Adipose tissue (tissue), 3 donors: ENCODE measurements around the gene RETREG2. TPM values are rescaled to one million over a fixed set of nuclear protein-coding genes. Genes with fewer than 3 reads are reported as not detected.
A peak's percentile ranks its signal among the peaks of the same experiment; 100 is the strongest.
"Not testable (repeated sequence)": the region's sequence is repeated elsewhere in the genome, so short reads cannot be mapped to it uniquely, and the experiment has no call there.

Experiments
- H3K27ac ChIP-seq: one replicate; pipeline ENCODE4 v1.5.1; 2013; ENCODE audit warnings: low read depth, low read length
- WGBS, 3 donors: extraction: QIAGEN DNeasy Blood & Tissue Kit; methylation state at CpG; one replicate each; pipeline ENCODE4 v1.1.7; 2013; 5-methylcytosine and 5-hydroxymethylcytosine counted together
- polyA plus RNA-seq, 3 donors: library from polyadenylated mRNA; stranded (reverse); fragments of 200-250 nt; gene quantifications; one replicate each; pipeline ENCODE4 v1.2.3, GENCODE V29; 2013
- donor health status: healthy with polysubstance abuse.
- donor health status: Bipolar disorder and iron deficiency.
- donor health status: healthy.

Gene RETREG2
- polyA plus RNA-seq, 3 donors, result 34.3 to 44.2 (median 40.2) TPM

DNA sequence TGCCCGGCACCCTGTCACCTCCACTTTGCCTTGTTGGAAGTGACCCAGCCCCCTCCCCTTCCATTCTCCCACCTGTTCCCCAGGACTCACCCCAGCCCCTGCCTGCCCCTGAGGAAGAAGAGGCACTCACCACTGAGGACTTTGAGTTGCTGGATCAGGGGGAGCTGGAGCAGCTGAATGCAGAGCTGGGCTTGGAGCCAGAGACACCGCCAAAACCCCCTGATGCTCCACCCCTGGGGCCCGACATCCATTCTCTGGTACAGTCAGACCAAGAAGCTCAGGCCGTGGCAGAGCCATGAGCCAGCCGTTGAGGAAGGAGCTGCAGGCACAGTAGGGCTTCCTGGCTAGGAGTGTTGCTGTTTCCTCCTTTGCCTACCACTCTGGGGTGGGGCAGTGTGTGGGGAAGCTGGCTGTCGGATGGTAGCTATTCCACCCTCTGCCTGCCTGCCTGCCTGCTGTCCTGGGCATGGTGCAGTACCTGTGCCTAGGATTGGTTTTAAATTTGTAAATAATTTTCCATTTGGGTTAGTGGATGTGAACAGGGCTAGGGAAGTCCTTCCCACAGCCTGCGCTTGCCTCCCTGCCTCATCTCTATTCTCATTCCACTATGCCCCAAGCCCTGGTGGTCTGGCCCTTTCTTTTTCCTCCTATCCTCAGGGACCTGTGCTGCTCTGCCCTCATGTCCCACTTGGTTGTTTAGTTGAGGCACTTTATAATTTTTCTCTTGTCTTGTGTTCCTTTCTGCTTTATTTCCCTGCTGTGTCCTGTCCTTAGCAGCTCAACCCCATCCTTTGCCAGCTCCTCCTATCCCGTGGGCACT lies 4.5 kb downstream of the RETREG2 start:
- no peak overlapping the region for H3K27ac ChIP-seq
- 51 to 83% (median 61%) methylated on average over 8 of the region's 8 CpGs for WGBS, 3 donors

DNA sequence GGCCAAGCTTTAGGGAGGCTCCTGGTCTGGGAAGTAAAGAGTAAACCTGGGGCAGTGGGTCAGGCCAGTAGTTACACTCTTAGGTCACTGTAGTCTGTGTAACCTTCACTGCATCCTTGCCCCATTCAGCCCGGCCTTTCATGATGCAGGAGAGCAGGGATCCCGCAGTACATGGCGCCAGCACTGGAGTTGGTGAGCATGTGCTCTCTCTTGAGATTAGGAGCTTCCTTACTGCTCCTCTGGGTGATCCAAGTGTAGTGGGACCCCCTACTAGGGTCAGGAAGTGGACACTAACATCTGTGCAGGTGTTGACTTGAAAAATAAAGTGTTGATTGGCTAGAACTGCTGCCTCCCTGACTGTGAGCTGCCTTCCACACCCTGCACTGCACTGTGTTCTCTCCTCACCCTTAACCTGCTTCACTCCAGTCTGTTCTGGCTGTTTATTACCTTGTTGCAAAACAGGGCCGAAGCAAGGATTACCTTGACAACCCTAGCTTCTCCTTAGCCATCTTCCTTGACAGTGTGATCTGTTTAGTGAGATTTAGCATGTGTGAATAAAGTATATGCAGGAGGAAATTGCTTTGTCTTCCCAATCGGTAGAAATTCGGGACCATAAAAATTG lies 5.2 kb downstream of the RETREG2 start:
- 87 to 93% (median 90%) methylated on average over 6 of the region's 6 CpGs for WGBS, 3 donors
- H3K27ac ChIP-seq, result no peak overlapping the region

DNA sequence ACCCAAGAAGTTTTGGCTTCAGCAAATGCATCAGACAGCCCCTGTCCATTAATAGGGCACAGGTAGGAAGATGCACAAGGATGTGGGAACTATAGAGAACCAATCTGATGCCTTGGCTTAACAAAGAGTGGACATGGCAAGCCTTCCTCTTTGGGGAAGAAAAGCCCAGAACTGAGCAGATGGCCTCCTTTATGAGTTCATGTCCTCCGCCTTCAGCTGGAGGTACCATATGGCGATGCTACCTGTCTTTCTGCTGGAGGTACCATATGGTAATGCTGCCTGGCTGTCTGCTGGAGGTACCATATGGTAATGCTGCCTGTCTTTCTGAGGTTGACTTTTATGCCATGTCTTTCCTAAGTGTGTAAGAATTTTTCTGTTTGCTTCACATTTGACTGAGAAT lies 6.0 kb downstream of the RETREG2 start:
- H3K27ac ChIP-seq, result no peak overlapping the region
- WGBS, 3 donors, result 96 to 100% (median 100%) methylated on average over 2 of the region's 2 CpGs

DNA sequence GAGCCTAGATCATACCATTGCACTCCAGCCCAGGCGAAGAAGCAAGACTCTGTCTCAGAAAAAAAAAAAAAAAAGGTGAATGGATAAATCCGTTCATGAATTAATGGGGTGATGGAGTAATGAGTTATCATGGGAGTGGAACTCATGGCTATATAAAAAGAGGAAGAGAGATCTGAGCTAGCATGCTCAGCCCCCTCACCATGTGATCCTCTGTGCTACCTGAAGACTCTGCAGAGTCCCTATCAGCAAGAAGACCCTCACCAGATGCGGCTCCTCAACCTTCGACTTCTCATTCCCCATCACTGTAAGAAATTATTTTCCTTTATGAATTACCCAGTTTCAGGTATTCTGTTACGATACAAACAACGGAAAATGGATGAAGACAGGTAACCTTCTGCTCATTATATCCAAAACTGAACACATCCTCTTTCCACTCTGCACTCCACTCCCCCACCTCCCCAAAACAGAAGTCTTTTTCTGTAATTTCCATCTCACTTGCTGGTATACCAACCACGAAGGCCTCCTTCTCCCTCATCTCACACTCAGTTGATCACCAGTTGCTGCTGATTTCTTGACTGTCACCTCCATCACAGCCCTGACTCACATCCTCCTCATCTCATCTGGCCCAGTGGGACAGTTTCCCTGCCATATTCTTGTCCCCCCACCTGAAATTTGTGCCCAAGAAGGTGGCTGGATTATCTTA lies 8.8 kb downstream of the RETREG2 start:
- no peak overlapping the region for H3K27ac ChIP-seq
- WGBS, 3 donors, result 86 to 93% (median 90%) methylated on average over 7 of the region's 7 CpGs

DNA sequence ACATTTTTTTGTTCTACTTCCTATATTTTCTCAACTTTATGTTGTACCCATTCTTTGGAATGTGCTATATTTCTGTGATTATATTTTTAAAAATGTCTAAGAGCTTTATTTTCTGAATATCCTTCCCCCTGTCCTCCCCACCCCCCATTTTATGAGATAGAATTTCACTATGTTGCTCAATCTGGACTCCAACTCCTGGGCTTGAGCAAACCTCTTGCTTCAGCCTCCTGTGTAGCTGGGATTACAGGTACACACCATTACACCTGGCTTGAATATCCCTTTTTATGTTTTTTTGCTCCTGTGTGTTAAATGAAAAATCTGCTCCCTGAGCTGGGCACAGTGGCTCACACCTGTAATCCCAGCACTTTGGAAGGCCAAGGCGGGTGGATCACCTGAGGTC lies 19.3 kb downstream of the RETREG2 start:
- WGBS, 3 donors, result 86 to 95% (median 94%) methylated on average over 1 of the region's 1 CpG
- H3K27ac ChIP-seq, result no peak overlapping the region

DNA sequence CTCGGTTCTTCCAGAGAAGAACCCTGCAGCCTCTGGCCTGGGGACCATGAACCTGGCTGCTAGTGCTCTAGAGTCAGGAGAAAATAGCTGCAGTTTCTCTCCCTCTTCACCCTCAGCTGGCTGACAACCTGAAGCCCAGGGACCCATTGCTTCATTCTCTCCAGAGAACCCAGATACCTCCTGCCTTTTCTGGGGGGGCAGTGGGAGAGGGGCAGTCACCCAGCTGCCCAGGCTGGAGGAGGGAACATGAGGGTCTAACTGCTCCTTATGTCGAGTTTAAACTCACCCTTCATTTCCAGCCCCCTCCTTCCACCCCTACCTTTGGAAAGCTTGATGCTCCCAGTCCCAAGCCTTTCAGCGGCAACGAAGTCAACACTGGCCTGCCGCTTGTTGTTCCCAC lies 20.9 kb downstream of the RETREG2 start:
- 74 to 81% (median 77%) methylated on average over 5 of the region's 5 CpGs for WGBS, 3 donors
- H3K27ac ChIP-seq, result no peak overlapping the region

DNA sequence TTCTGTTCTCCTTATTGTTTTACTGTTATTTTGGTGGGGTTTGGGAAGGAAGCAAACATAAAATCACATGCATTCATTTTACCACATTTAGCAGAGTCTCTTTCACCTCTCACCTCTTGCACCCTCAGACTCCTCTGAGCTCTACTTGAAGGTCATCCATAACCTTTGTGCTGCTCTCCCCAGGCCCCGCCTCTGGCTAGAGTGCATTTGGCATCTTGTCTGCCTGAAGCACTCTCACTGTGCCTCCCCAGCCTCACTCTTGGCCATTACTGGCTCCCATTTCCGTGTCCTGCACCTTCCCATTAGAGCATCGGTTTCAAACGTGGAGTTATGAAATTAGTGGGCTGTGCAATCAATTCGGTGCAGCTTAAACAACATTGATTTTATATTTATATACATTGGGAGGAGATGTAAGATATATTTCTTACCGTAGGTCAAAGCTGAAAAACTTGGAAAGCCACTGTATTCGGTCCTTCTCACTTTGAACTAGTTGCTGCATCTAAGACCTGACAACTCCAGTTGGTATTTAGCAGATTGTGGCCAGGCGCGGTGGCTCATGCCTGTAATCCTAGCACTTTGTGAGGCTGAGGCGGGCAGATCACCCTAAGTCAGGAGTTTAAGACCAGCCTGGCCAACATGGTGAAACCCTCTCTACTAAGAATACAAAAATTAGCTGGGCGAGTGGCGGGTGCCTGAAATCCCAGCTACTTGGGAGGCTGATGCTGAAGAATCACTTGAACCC lies 21.6 kb downstream of the RETREG2 start:
- no peak overlapping the region for H3K27ac ChIP-seq
- 78 to 84% (median 81%) methylated on average over 12 of the region's 12 CpGs for WGBS, 3 donors

DNA sequence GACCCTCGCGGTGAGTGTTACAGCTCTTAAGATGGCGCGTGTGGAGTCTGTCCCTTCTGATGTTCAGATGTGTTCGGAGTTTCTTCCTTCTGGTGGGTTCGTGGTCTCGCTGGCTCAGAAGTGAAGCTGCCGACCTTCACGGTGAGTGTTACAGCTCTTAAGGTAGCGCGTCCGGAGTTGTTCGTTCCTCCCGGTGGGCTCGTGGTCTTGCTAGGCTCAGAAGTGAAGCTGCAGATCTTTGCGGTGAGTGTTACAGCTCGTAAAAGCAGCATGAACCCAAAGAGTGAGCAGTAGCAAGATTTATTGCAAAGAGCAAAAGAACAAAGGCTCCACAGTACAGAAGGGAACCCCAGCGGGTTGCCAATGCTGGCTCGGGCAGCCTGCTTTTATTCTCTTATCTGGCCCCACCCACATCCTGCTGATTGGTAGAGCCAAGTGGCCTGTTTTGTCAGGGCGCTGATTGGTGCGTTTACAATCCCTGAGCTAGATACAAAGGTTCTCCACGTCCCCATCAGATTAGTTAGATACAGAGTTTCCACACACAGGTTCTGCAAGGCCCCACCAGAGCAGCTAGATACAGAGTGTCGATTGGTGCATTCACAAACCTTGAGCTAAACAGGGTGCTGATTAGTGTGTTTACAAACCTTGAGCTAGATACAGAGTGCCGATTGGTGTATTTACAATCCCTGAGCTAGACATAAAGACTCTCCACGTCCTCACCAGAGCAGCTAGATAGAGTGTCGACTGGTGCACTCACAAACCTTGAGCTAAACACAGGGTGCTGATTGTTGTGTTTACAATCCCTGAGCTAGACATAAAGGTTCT lies 22.6 kb downstream of the RETREG2 start:
- 70 to 82% (median 76%) methylated on average over 24 to 25 of the region's 26 CpGs for WGBS, 3 donors
- not testable (repeated sequence) for H3K27ac ChIP-seq

DNA sequence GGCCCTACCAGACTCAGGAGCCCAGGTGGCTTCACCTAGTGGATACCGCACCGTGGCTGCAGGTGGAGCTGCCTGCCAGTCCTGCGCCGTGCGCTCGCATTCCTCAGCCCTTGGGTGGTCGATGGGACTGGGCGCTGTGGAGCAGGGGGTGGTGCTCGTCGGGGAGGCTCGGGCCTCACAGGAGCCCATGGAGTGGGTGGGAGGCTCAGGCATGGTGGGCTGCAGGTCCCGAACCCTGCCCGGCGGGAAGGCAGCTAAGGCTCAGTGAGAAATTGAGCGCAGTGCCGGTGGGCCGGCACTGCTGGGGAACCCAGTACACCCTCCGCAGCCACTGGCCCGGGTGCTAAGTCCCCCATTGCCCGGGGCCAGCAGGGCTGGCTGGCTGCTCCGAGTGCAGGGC lies 23.3 kb downstream of the RETREG2 start:
- WGBS, 3 donors, result 76 to 93% (median 90%) methylated on average over 12 to 21 of the region's 21 CpGs
- H3K27ac ChIP-seq, result not testable (repeated sequence)

DNA sequence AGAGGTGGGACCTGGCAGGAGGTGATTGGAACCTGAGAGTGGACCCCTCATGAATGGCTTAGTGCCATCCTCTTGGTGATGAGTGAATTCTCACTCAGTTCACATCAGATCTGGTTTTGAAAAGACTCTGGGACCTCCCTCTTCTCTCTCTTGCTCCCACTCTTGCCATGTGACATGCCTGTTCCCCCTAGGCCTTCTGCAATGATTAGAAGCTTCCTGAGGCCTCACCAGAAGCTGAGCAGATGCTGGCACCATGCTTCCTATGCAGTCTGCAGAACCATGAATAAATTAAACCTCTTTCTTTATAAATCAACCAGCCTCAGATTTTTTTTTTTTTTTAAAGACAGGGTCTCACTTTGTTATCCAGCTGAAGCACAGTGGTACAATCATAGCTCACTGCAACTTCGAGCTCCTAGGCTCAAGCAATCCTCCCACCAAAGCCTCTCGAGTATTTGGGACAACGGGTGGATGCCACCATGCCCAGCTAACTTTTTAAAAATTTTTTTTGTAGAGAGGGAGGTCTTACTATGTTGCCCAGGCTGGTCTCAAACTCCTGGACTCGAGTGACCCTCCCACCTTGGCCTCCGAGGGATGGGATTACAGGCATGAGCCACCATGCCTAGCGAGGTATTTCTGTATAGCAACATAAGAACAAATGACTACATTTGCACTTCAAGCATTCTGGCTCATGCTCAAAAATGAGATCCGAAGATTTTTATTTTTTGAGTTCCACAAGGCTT lies 26.5 kb downstream of the RETREG2 start:
- WGBS, 3 donors, result 88 to 93% (median 92%) methylated on average over 7 of the region's 7 CpGs
- H3K27ac ChIP-seq, result no peak overlapping the region

DNA sequence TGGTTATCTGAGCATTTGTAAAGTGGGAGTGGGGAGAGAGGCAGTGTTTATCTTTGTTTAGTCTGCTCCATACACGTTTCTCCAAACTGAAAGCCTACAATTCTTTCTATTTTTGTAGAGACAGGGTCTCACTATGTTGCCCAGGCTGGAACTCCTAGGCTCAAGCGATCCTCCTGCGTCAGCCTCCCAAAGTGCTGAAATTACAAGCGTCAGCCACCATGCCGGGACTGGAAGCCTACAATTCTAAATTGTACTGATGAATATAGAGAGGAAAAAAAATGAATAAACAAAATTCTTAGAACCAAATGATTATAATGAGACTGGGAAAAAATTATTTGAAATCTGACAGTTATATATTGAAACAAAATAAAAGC lies 27.1 kb downstream of the RETREG2 start:
- no peak overlapping the region for H3K27ac ChIP-seq
- WGBS, 3 donors, result 81 to 91% (median 87%) methylated on average over 5 of the region's 5 CpGs

DNA sequence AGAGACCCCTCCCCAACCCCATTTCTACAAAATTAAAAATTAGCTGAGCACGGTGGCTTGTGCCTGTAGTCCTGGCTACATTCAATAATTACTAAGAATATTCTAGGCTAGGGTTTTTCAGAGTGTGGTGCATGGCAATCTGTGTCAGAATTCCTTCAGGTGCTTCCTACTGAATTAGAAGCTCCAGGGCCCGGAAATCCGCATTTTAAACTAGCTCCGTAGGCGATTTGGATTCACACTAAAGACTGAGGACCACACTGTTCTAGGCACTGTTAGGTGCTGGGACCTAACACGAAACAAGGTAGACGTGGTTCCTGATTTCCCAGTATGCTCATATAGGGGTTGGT lies 27.9 kb downstream of the RETREG2 start:
- 9 to 21% (median 16%) methylated on average over 7 of the region's 7 CpGs for WGBS, 3 donors
- peak overlapping the region; percentile 10 for H3K27ac ChIP-seq

DNA sequence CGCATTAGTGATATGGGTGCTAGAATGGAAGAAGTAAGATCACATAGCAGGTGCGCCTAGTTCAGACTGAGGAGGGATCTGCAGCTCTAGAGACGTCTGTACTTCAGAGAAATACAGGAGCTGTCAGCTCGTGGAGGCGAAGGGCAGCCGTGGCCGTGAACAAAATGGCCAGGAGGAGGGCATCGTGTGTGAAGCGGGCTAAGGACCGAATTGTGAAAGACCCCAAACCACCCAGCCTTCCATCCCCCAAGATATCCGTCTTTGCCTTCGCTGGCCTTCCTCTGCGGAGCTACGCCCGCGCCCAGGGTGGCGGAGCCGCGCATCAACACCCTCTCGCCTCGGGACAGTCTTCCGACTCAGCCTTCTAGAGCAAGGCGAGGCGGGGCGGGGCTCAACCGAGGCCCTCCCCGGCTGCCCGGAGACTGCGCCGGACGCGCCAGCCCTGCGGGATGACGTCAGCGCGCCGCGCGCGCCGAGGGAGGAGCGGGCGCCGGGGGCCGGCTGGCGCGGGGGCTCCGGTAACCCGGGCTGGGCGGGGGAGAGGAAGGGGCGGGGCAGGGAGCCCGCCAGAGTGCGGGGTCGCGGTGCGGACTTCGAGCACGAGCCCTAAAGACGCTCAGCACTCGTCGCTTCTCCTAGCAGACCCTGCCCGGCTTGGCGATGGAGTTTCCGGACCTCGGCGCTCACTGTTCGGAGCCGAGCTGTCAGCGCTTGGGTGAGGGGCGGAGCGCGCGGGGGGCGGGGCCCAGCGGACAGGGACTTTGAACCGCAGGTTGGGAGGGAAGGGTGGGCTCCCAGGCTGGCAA lies 28.5 kb downstream of the RETREG2 start, which contains the start of gene ZFAND2B:
ZFAND2B (plus strand) TSS at position 455 of the 806 bp plus-strand sequence; CDS start at position 661, 206 bp downstream.
- peak within 1 kb of the TSS; percentile 10 for H3K27ac ChIP-seq
- WGBS, 3 donors, result 0 to 1% (median 0%) methylated on average over 64 to 76 of the region's 76 CpGs

DNA sequence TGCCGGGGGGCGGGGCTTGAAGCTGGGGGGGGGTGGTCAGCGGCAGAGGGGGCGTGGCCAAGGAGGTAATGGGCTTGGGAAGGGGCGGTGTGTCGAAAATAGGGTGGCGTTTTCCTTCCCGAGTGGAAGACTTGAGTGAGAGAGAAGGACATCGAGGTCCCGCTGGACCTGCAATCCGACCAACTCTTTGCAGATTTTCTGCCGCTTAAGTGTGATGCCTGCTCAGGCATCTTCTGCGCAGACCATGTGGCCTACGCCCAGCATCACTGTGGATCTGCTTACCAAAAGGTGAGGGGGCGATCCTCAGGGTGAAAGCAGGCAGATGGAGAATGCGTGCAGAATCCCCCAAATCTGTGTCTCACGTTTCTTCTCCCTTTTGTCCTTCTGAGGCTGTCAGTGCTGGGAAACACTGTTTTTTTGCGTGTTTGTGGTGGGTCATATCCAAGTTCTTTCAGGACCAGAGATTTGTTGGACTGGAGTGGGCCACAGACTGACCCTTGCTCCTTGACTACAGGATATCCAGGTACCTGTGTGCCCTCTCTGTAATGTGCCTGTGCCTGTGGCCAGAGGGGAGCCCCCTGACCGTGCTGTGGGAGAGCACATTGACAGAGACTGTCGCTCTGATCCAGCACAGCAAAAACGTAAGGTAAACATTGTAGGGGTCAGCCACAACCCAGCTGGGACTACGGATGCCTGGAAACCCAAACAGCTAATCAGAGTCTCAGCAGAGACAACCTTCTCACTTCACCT lies 29.2 kb downstream of the RETREG2 start:
- no peak overlapping the region for H3K27ac ChIP-seq
- 15 to 18% (median 16%) methylated on average over 22 of the region's 22 CpGs for WGBS, 3 donors

DNA sequence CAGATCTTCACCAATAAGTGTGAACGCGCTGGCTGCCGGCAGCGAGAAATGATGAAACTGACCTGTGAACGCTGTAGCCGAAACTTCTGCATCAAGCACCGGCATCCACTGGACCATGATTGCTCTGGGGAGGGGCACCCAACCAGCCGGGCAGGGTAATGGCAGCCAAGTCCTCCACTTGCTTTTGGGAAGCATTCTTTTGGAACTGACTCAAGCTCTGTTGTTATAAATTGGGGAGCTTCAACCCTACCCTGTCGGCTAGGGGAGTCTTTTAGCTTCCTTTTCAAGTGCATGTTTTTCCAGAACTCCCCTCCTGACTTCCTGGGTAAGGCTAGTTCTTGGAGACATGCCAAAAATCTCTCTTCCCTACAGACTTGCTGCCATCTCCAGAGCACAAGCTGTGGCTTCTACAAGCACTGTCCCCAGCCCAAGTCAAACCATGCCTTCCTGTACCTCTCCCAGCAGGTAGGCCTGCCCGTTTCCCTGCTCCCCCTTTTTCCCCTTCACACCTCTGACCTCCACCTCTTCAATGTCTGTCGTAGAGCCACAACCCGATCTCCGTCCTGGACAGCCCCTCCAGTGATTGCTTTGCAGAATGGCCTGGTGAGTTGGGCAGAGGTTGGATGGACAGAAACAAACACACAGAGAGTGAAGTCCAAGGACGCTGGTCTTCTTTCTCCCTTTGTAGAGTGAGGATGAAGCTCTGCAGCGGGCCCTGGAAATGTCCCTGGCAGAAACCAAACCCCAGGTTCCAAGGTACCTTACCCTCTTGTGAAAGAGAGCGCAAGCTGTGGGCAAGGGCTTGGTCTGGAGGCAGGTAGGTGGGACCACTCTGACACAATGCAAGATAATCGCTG lies 30.0 kb downstream of the RETREG2 start:
- WGBS, 3 donors, result 61 to 70% (median 62%) methylated on average over 17 of the region's 17 CpGs

More for the DNA sequence above, 30.0 kb downstream of the RETREG2 start:
- no peak overlapping the region for H3K27ac ChIP-seq
